Posterior cingulate gyrus (tissue), 11 donors: ENCODE results near the gene KLF11.

Experiments used
- DNase-seq, 10 donors: peaks; one replicate each; pipeline versions ENCODE4 v3.0.0 to v3.0.0-alpha.2; 2020 to 2021; ENCODE audit warnings: mixed read lengths in 3 of 10
- intact Hi-C: fragments of 100-400 bp; cut with DNase I; formaldehyde crosslinking; loops from one replicate; pipeline ENCODE4 v1.15.1; 2023

Gene KLF11

DNA sequence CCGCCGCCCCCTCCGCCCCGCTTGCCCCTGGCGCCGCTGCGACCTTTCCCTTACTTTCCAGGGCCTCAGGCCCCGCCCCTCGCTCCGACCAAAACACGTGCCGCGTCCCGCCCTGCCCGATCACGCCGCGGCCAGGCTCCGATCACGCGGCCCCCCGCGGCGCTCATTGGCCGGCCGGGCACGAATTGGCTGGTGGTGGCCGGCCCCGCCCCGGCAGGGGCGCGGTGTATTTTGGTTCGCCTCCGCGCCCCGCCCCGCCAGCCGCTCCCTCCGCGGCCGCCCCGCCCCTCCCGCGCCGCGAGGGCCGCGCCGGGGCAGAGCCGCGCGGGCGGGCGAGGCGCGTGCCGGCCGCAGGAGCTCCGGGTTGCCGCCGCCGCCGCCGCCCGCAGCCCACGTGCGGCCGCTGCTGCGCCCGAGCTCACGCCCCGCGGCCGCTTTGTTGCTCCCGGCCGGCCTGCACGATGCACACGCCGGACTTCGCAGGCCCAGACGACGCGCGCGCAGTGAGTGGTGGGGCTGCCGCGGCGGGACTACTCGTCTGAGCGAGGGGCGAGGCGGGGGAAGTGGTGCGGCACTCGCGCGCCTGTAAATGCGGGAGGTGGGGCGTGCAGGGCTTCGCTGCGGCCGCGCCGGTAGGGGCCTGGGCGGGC is at the start of gene KLF11:
Gene KLF11 (plus strand): TSS at position 295 of the 650 bp plus-strand sequence. CDS start 167 bp downstream, at position 462.
- intact Hi-C loops = loop anchor here (5.0 kb wide), 1 partner anchor 231 kb away; no protein-coding TSS in a partner anchor
- peak; percentile 55 to 97 (median 78) for DNase-seq

DNA sequence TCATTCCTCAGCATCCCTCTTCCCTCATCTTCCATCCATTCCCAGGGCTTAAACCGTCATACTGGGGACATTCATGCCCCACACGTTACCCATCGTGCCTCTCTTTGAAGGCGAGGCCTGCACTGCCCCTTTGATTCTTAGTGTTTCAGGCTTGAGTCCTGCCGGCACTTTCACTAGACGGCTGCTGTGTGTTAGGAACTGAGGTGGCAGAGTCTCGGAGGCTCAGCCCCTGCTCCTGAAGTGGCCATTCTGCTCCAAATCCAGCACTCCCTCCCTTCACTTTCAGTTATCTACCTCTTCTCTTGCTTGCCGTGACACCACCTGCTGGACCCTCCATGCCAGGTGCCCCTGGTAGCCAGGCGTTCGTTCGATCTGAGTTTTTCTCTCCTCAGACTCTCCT is 48.9 kb upstream of the KLF11 start:
- DNase-seq = no peak
- intact Hi-C loops = no loop called here

DNA sequence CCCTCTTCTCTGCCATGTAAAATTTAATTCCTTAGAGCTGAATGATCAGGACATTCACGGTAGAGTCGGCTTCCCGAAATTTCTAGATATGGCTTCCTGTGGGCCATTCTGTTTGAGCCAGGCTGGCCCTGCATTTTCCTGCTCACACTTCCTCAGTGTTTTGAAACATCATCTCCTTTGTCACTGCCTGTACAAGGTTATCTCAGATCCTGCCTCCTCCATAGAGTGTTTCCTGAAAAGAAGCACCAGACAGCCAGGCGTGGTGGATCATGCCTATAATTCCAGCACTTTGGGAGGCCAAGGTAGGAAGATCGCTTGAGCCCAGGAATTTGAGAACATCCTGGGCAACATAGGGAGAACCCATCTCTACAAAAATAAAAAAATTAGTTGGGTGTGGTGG is 48.3 kb upstream of the KLF11 start:
- intact Hi-C loops = no loop called here
- no peak for DNase-seq

DNA sequence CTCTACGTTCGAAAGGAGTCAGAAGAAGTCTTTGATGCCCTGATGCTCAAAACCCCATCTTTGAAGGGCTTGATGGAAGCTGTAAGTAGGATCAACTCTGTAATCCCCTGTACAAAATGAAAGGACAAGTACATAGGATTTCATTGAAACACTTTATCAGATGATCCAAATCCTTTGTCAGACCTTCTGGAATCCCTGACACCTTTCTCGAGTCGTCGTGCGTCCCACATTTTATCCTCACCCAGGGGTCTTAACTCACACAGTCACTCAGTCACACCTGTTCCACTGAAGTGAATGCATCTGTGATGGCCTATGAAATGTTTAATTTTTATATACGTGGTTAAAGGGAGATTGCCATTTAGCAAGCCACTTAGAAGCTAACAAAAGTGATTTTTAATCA is 47.0 kb upstream of the KLF11 start:
- intact Hi-C loops = no loop called here
- DNase-seq = no peak

DNA sequence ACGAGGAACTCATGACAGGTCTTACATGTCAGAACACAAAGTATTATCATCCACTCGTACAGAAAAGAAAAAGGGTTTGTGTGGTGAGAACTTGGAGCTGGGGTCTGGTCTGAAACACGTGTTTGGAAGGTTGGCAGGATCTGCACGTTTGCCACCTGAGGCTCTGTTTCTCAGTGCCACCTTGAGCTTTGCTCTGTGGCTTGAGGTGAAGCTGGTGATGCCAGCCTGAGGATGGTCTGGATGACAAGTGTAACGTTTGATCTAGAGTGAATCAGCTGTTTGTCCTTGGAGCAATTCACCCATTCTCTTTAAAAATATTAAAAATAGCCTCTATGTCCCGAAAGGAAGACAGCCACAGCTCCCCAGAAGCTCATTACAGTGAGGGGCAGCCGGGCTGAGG is 45.4 kb upstream of the KLF11 start:
- peak in 1 of 10 donors; percentile 56 for DNase-seq
- intact Hi-C loops = no loop called here

DNA sequence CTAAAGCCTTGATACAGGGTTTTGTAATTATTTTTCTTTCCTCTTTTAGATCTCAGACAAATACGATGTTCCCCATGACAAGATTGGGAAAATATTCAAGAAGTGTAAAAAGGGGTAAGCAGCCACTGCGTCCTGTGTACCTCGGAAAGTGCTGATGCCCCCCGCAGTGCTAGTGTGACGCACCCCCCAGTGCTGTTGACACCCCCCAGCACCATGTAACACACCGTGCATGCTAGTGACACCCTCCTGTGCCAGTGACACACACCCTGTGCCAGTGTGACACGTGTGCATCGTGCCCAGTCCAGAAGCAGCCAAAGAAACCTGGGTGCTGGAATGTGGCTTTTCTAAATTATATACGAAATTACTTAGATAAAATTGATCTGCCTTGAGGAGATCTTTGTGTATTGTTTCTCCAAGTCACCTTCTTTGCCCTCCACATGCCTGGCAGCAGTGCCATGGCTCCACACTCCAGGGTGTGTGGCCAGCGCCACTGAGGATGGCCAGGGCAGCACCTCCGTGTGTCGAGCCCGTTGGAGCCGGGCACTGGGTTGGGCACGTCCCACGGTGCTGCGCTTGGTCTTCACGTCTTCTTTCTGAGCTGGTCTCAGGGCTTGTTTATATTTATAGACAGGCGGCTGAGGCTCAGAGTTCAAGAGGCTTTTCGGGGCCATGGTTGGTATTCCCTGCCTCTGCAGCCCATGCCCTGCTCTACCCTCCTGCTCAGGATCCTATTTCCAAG is 44.3 kb upstream of the KLF11 start:
- peak in 2 of 10 donors; percentile 59 to 64 for DNase-seq
- intact Hi-C loops = no loop called here

DNA sequence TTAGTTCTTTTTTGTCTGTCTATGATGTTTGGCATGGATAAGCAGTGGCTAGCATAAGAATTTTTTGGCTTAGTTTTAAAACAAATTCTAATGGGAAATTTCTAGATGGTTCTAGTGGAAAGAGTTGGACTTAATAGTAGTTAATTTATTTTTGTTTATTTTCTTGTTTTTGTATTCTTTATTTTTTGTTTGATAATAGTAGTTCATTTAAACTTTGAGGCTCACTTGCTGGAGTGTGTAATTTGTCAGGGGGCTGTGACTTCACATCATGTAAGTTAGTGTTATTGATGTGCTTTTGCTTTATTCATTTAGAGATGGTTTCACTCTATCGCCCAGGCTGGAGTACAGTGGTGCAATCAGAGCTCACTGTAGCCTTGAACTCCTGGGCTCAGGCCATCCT is 43.7 kb upstream of the KLF11 start:
- DNase-seq = no peak
- intact Hi-C loops = no loop called here

- intact Hi-C loops = no loop called here
- peak in 1 of 10 donors; percentile 24 for DNase-seq
Observed at GRCh38 chr2:10000541-10000940, 42.8 kb upstream of the KLF11 start.

DNA sequence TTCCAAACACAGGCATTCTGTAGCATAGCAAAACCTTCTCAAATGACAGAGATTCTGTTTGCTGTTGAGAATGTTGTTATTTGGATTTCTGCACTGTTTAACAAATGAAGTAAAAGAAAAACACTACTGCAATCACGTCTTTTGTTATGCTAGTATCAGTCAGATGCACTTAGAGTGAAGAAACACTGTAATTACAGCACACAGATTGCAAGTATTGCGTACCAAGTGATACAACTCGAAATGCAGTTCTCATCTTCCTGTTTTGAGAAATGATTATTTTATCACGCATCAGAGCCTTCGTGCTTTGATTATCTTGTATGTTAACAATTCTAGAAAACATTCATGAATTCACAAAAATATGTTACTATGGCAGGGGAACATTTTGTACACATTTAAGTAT is 41.8 kb upstream of the KLF11 start:
- DNase-seq = no peak
- intact Hi-C loops = no loop called here

DNA sequence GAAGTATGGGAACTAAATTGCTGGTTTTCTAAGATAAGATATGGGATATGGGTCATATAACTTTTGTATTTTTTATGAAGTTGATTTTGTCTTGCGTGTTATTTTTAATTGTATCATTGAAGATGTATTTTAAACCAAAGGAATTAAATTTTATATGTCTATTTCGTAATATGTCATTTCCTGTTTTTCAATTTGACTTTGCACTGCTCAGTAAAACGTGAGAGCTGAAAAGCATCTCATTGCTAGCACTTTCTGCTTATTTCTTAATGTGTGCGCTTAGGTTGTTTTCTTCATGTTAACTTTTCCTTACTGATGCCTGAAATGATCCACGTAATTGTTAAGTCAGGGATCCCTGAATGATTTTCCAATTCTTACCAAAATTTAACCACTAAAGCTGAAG is 41.2 kb upstream of the KLF11 start:
- DNase-seq = no peak
- intact Hi-C loops = no loop called here

DNA sequence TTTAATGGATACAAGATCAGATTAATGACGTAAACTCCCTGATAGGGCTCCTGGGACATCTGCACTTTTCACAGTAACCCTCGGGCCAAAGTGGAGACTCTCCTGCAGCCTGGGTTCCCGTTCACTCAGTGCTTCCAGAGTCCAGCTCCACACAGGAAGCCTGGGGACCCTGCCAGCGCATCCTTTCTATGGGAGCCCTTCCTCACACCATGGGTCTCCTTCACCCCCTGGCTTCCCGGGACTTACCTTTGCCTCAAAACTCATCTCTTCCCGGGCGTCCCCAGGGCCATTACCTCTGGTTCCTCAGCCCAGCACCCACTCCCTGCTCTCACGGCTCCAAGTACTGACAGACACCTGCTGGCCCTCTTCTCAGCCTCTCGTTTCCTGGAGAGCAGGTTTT is 40.7 kb upstream of the KLF11 start:
- intact Hi-C loops = no loop called here
- DNase-seq = peak in 1 of 10 donors; percentile 61

- peak in 1 of 10 donors; percentile 43 for DNase-seq
- intact Hi-C loops = no loop called here
Observed at GRCh38 chr2:10003206-10004125, 39.9 kb upstream of the KLF11 start.

- intact Hi-C loops = no loop called here
- DNase-seq = peak in 1 of 10 donors; percentile 49
Observed at GRCh38 chr2:10004401-10004800, 38.9 kb upstream of the KLF11 start.

GRCh38 chr2:10004836-10005235 is 38.5 kb upstream of the KLF11 start:
- DNase-seq = no peak
- intact Hi-C loops = no loop called here

DNA sequence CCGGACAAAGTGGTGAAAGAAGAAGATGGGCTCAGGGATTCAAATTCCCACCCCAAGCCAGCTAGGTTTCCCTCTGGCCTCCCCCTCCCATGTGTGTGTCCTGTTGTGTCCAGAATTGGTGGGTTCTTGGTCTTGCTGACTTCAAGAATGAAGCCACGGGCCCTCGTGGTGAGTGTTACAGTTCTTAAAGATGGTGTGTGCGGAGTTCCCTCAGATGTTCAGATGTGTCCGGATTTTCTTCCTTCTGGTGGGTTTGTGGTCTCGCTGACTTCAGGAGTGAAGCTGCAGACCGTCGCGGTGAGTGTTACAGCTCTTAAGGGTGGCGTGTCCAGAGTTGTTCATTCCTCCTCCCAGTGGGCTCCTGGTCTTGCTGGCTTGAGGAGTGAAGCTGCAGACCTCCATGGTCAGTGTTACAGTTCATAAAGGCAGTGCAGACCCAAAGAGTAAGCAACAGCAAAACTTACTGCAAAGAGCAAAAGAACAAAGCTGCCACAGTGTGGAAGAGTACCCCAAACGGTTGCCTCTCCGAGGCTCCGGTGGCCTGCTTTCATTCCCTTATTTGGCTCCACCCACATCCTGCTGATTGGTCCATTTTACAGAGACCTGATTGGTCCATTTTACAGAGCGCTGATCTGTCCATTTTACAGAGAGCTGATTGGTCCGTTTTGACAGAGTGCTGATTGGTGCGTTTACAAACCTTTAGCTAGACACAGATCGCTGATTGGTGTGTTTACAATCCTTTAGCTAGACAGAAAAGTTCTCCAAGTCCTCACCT is 37.7 kb upstream of the KLF11 start:
- DNase-seq = peak in 1 of 10 donors; percentile 19
- intact Hi-C loops = no loop called here

GRCh38 chr2:10006236-10007161 is 36.9 kb upstream of the KLF11 start:
- intact Hi-C loops = no loop called here
- DNase-seq = peak in 4 of 10 donors; percentile 8 to 86 (median 82)

DNA sequence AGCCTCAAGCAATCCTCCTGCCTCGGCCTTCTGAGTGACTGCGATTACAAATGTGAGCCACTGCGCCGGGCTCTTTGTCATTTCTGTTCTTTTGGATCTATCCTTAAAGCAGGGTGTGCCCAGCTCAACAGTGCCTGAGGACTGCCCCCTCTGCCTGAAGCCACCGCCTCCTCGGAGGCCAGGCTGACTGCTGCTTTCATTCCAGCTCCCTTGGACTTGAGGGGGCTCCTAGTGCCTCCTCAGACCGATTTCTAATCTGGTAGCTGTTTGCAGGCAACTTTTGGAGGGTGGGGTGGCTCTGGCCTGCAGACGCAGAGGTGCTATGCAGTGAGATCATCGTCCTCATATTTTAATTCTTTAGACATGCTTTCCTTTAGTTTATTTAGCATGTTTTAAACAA is 35.9 kb upstream of the KLF11 start:
- intact Hi-C loops = no loop called here
- DNase-seq = peak in 1 of 10 donors; percentile 27

- peak in 2 of 10 donors; percentile 65 to 67 for DNase-seq
- intact Hi-C loops = no loop called here
Observed at GRCh38 chr2:10007921-10008808, 35.2 kb upstream of the KLF11 start.
